HepG2 (cell line): Measurements from ENCODE around the gene MSI2. TPM values are rescaled to one million over a fixed set of nuclear protein-coding genes. Genes with fewer than 3 reads are reported as not detected.
A peak's percentile ranks its signal among the peaks of the same experiment; 100 is the strongest.

Source experiments
- CREM ChIP-seq, 2 experiments: sonication (generic) in 1 of 2; formaldehyde crosslinking in 1 of 2; IDR thresholded peaks; 2 replicates each; pipeline versions ENCODE4 v1.4.0 to v1.6.1; 2016 to 2020; ENCODE audit warnings: antibody characterized with exemption in 1 of 2, mild to moderate bottlenecking in 1 of 2, missing genetic modification reagents in 1 of 2
- EED ChIP-seq: sonication (generic); formaldehyde crosslinking; IDR thresholded peaks from 2 replicates; pipeline ENCODE4 v1.5.0; 2020; ENCODE audit warnings: mild to moderate bottlenecking, missing genetic modification reagents
- FOXC1 ChIP-seq: sonication (generic); formaldehyde crosslinking; IDR thresholded peaks from 2 replicates; pipeline ENCODE4 v1.8.0; 2022; ENCODE audit warnings: mild to moderate bottlenecking, missing genetic modification reagents, borderline replicate concordance
- GTF2F1 ChIP-seq: fragments of 150-350 bp; IDR thresholded peaks from 2 replicates; pipeline ENCODE4 v1.6.1; 2014; ENCODE audit warnings: low read length
- JUN ChIP-seq: sonication (generic); formaldehyde crosslinking; IDR thresholded peaks from 2 replicates; pipeline ENCODE4 v1.4.0; 2020; ENCODE audit warnings: mild to moderate bottlenecking, missing genetic modification reagents
- KMT2A ChIP-seq: sonication (generic); formaldehyde crosslinking; IDR thresholded peaks from 2 replicates; pipeline ENCODE4 v1.4.0; 2020; ENCODE audit warnings: missing genetic modification reagents
- MTF2 ChIP-seq: sonication (generic); formaldehyde crosslinking; IDR thresholded peaks from 2 replicates; pipeline ENCODE4 v1.5.0; 2020; ENCODE audit warnings: missing genetic modification reagents, borderline replicate concordance
- MYNN ChIP-seq: sonication (generic); formaldehyde crosslinking; IDR thresholded peaks from 2 replicates; pipeline ENCODE4 v1.4.0; 2020; ENCODE audit warnings: mild to moderate bottlenecking, low read depth, missing genetic modification reagents
- NCOA2 ChIP-seq: sonication (generic); formaldehyde crosslinking; IDR thresholded peaks from 2 replicates; pipeline ENCODE4 v1.8.0; 2022; ENCODE audit warnings: inconsistent platforms
- NFAT5 ChIP-seq: sonication (generic); formaldehyde crosslinking; IDR thresholded peaks from 2 replicates; pipeline ENCODE4 v1.4.0; 2020; ENCODE audit warnings: missing genetic modification reagents
- NFYB ChIP-seq: sonication (generic); formaldehyde crosslinking; IDR thresholded peaks from 2 replicates; pipeline ENCODE4 v1.4.0; 2020; ENCODE audit warnings: missing genetic modification reagents
- NR2F2 ChIP-seq: IDR thresholded peaks from 2 replicates; pipeline ENCODE4 v1.6.1; 2012; ENCODE audit warnings: low read depth, inconsistent platforms, borderline replicate concordance
- SALL1 ChIP-seq: sonication (generic); formaldehyde crosslinking; IDR thresholded peaks from 2 replicates; pipeline ENCODE4 v1.8.0; 2022; ENCODE audit warnings: mild to moderate bottlenecking, missing genetic modification reagents
- SMAD3 ChIP-seq: sonication (generic); formaldehyde crosslinking; IDR thresholded peaks from 2 replicates; pipeline ENCODE4 v1.4.0; 2020; ENCODE audit warnings: missing genetic modification reagents
- SRSF1 ChIP-seq: fragments of 200-400 bp; formaldehyde crosslinking; optimal IDR thresholded peaks from 2 replicates; pipeline ENCODE3; 2017; ENCODE audit warnings: mild to moderate bottlenecking, low read depth, low read length, moderate library complexity
- ZFP90 ChIP-seq: sonication (generic); formaldehyde crosslinking; IDR thresholded peaks from 2 replicates; pipeline ENCODE4 v1.8.0; 2022; ENCODE audit warnings: missing genetic modification reagents, mild to moderate bottlenecking, inconsistent platforms, borderline replicate concordance
- ZNF225 ChIP-seq: sonication (generic); formaldehyde crosslinking; IDR thresholded peaks from 2 replicates; pipeline ENCODE4 v1.4.0; 2020; ENCODE audit warnings: mild to moderate bottlenecking, missing genetic modification reagents
- ZNF24 ChIP-seq: fragments of 450-650 bp; IDR thresholded peaks from 2 replicates; pipeline ENCODE4 v1.6.1; 2017; ENCODE audit warnings: antibody characterized with exemption, mild to moderate bottlenecking
- ZNF362 ChIP-seq: sonication (generic); formaldehyde crosslinking; IDR thresholded peaks from 2 replicates; pipeline ENCODE4 v1.4.0; 2020; ENCODE audit warnings: missing genetic modification reagents, mild to moderate bottlenecking, borderline replicate concordance
- ZNF44 ChIP-seq: sonication (generic); formaldehyde crosslinking; IDR thresholded peaks from 2 replicates; pipeline ENCODE4 v1.5.1; 2020; ENCODE audit warnings: mild to moderate bottlenecking, missing genetic modification reagents
- ZNF687 ChIP-seq: sonication (generic); formaldehyde crosslinking; IDR thresholded peaks from 2 replicates; pipeline ENCODE4 v1.5.1; 2020; ENCODE audit warnings: mild to moderate bottlenecking, missing genetic modification reagents, moderate library complexity
- polyA plus RNA-seq, 8 experiments: library from polyadenylated mRNA; depleted of rRNA in 3 of 8; stranded (reverse) in 7 of 8; unstranded in 1 of 8; fragments of >200 nt; fragmentation: Illumina TruSeq in 4 of 8; extraction: Trizol in 4 of 8; gene quantifications; 2 replicates each; pipeline versions ENCODE4 v1.2.1 to v1.2.3, GENCODE V29; 2011 to 2016; ENCODE audit warnings: low read depth in 4 of 8, missing spikeins in 1 of 8, mixed read lengths in 1 of 8; ENCODE audit not compliant: insufficient read depth in 1 of 8
- total RNA-seq, 5 experiments: library from RNA; depleted of rRNA; stranded (reverse); fragments of >200 nt; fragmentation: Illumina TruSeq; extraction: Trizol; gene quantifications; 2 replicates each; pipeline ENCODE4 v1.2.3, GENCODE V29; 2016; ENCODE audit warnings: low read depth in 1 of 5

MSI2 gene
- total and polyA plus RNA-seq, 2 of the 13 experiments (the other 11 are each of a cell fraction or from before 2014, with no cell fraction given), result 77.5 to 78.4 TPM

GRCh38 chr17:57535249-57535966 lies 279.1 kb downstream of the MSI2 start (continued):
- 0 out of 2 replicates have a peak, but pooled peaks have one; percentile 20 for TF ChIP-seq NR2F2
- TF ChIP-seq ZNF687 (CRISPR knock-in tag), result peak; percentile 34; the same call in 1 of the 2 replicates
- TF ChIP-seq ZNF225, result no peak
- TF ChIP-seq SRSF1, result no peak
- TF ChIP-seq MYNN (CRISPR knock-in tag), result no peak
- TF ChIP-seq GTF2F1, result no peak
- TF ChIP-seq SMAD3 (CRISPR knock-in tag), result no peak
- TF ChIP-seq MTF2 (CRISPR knock-in tag), result no peak
- no peak for TF ChIP-seq FOXC1 (CRISPR knock-in tag)
- no peak for TF ChIP-seq NCOA2 (CRISPR knock-in tag)
- TF ChIP-seq ZNF44 (CRISPR knock-in tag), result no peak
- no peak for TF ChIP-seq ZNF24
- no peak for TF ChIP-seq NFYB
- TF ChIP-seq SALL1 (CRISPR knock-in tag), result no peak
- no peak for TF ChIP-seq JUN (CRISPR knock-in tag)
- no peak for TF ChIP-seq NFAT5 (CRISPR knock-in tag)
- TF ChIP-seq CREM (IDR thresholded peaks at IDR 0.05), result no peak
- no peak for TF ChIP-seq CREM (CRISPR knock-in tag; IDR thresholded peaks at IDR 0.05)
- TF ChIP-seq EED (CRISPR knock-in tag), result 0 out of 2 replicates have a peak, but pooled peaks have one; percentile 36
- TF ChIP-seq ZFP90 (CRISPR knock-in tag), result no peak
- TF ChIP-seq ZNF362, result no peak
- no peak for TF ChIP-seq KMT2A
